Right renal pelvis (tissue), 4 donors: ENCODE results near the gene PDLIM1. TPM values are rescaled to one million over a fixed set of nuclear protein-coding genes. Genes with fewer than 3 reads are reported as not detected.

Source experiments
- DNase-seq, 4 donors: peaks; one replicate each; pipeline ENCODE4 v3.0.0-alpha.2; 2013; ENCODE audit warnings: low read depth in 4 of 4, low spot score in 3 of 4, missing footprints in 1 of 4
- polyA plus RNA-seq, 4 donors: library from polyadenylated mRNA; unstranded; fragments of 120-200 nt; gene quantifications; one replicate each; pipeline ENCODE4 v1.2.1, GENCODE V29; 2013; ENCODE audit not compliant: insufficient read length in 4 of 4

Gene PDLIM1
- polyA plus RNA-seq, 4 donors, result 71.1 to 94.4 (median 80.6) TPM

- no peak for DNase-seq
Observed at GRCh38 chr10:95267251-95267650, 23.6 kb downstream of the PDLIM1 start.

- no peak for DNase-seq
Observed at GRCh38 chr10:95266674-95267095, 24.1 kb downstream of the PDLIM1 start.

- no peak for DNase-seq
Observed at GRCh38 chr10:95265572-95265971, 25.2 kb downstream of the PDLIM1 start.

- DNase-seq, result no peak
Observed at GRCh38 chr10:95264227-95265051, 26.4 kb downstream of the PDLIM1 start.

- DNase-seq, result no peak
Observed at GRCh38 chr10:95263864-95264226, 27.0 kb downstream of the PDLIM1 start.

GRCh38 chr10:95262763-95263518 is 27.9 kb downstream of the PDLIM1 start:
- no peak for DNase-seq

- no peak for DNase-seq
Observed at GRCh38 chr10:95261926-95262325, 28.9 kb downstream of the PDLIM1 start.

- DNase-seq, result no peak
Observed at GRCh38 chr10:95260909-95261552, 29.8 kb downstream of the PDLIM1 start.

- no peak for DNase-seq
Observed at GRCh38 chr10:95260397-95260881, 30.4 kb downstream of the PDLIM1 start.

GRCh38 chr10:95257849-95258248 is 33.0 kb downstream of the PDLIM1 start:
- no peak for DNase-seq

- no peak for DNase-seq
Observed at GRCh38 chr10:95256268-95256667, 34.5 kb downstream of the PDLIM1 start.

- no peak for DNase-seq
Observed at GRCh38 chr10:95254629-95255028, 36.2 kb downstream of the PDLIM1 start.

- DNase-seq, result no peak
Observed at GRCh38 chr10:95253686-95254085, 37.1 kb downstream of the PDLIM1 start.

- no peak for DNase-seq
Observed at GRCh38 chr10:95253007-95253406, 37.8 kb downstream of the PDLIM1 start.

- DNase-seq, result no peak
Observed at GRCh38 chr10:95250856-95251255, 39.9 kb downstream of the PDLIM1 start.

- no peak for DNase-seq
Observed at GRCh38 chr10:95249467-95249866, 41.3 kb downstream of the PDLIM1 start.

- no peak for DNase-seq
Observed at GRCh38 chr10:95248989-95249388, 41.8 kb downstream of the PDLIM1 start.

- DNase-seq, result no peak
Observed at GRCh38 chr10:95247881-95248583, 42.8 kb downstream of the PDLIM1 start.

- DNase-seq, result no peak
Observed at GRCh38 chr10:95247200-95247880, 43.5 kb downstream of the PDLIM1 start.

- DNase-seq, result peak in 3 of 4 donors; percentile 56 to 63 (median 60)
Observed at GRCh38 chr10:95246582-95247051, 44.2 kb downstream of the PDLIM1 start.
